OCI-LY1 (cell line): ENCODE measurements around the gene MKI67.

Experiments used
- H2AFZ ChIP-seq: fragments of 200-600 bp; sonication (generic), shearing (Covaris generic); 2 replicates; pipeline ENCODE4 v1.6.0; 2014; ENCODE audit warnings: antibody characterized with exemption, mild to moderate bottlenecking, low read length
- H3F3A ChIP-seq: fragments of 200-600 bp; sonication (generic), shearing (Covaris generic); 2 replicates; pipeline ENCODE4 v1.6.0; 2014; ENCODE audit warnings: mild to moderate bottlenecking, antibody characterized with exemption, low read length, moderate library complexity; ENCODE audit not compliant: insufficient read depth
- H3K27ac ChIP-seq: fragments of 200-600 bp; sonication (generic); 2 replicates; pipeline ENCODE4 v1.5.1; 2014; ENCODE audit warnings: low read length, mixed run types, mild to moderate bottlenecking, low read depth; ENCODE audit not compliant: poor library complexity, severe bottlenecking
- H3K27me3 ChIP-seq: fragments of 200-600 bp; sonication (generic); 2 replicates; pipeline ENCODE4 v1.6.0; 2014; ENCODE audit warnings: antibody characterized with exemption, mild to moderate bottlenecking, low read length, moderate library complexity; ENCODE audit not compliant: insufficient read depth
- H3K36me3 ChIP-seq: fragments of 200-600 bp; sonication (generic); 2 replicates; pipeline ENCODE4 v1.6.1; 2014; ENCODE audit warnings: mild to moderate bottlenecking, antibody characterized with exemption, low read length, moderate library complexity, mixed read lengths; ENCODE audit not compliant: insufficient read depth
- H3K4me1 ChIP-seq: fragments of 200-600 bp; sonication (generic); 2 replicates; pipeline ENCODE4 v1.5.1; 2014; ENCODE audit warnings: mild to moderate bottlenecking, low read length, moderate library complexity; ENCODE audit not compliant: insufficient read depth, severe bottlenecking
- H3K4me2 ChIP-seq: fragments of 200-600 bp; sonication (generic), shearing (Covaris generic); 2 replicates; pipeline ENCODE4 v1.6.1; 2014; ENCODE audit warnings: low read length
- H3K4me3 ChIP-seq: fragments of 200-600 bp; sonication (generic); 2 replicates; pipeline ENCODE4 v1.5.1; 2014; ENCODE audit warnings: low read length, low read depth, mild to moderate bottlenecking, mixed read lengths; ENCODE audit not compliant: poor library complexity, severe bottlenecking
- H3K79me2 ChIP-seq: fragments of 200-600 bp; shearing (Covaris generic); 2 replicates; pipeline ENCODE4 v1.6.1; 2016; ENCODE audit warnings: mixed run types, low read length, mixed read lengths; ENCODE audit not compliant: insufficient read depth
- H3K9ac ChIP-seq: fragments of 200-600 bp; sonication (generic), shearing (Covaris generic); 2 replicates; pipeline ENCODE4 v1.6.1; 2014; ENCODE audit warnings: mild to moderate bottlenecking, low read length, mixed read lengths
- H3K9me2 ChIP-seq: fragments of 200-600 bp; sonication (generic), shearing (Covaris generic); 2 replicates; pipeline ENCODE4 v1.6.1; 2014; ENCODE audit warnings: low read depth, mild to moderate bottlenecking, low read length, mixed read lengths
- H3K9me3 ChIP-seq: fragments of 200-600 bp; shearing (Covaris generic); 2 replicates; pipeline ENCODE4 v1.6.1; 2014; ENCODE audit warnings: low read length, mixed read lengths
- H4K20me1 ChIP-seq: fragments of 200-600 bp; sonication (generic), shearing (Covaris generic); 2 replicates; pipeline ENCODE4 v1.6.0; 2016; ENCODE audit warnings: mild to moderate bottlenecking, low read length; ENCODE audit not compliant: insufficient read depth
- CTCF ChIP-seq: fragments of 200-600 bp; sonication (generic), shearing (Covaris generic); IDR thresholded peaks from 2 replicates; pipeline ENCODE4 v1.5.1; 2017; ENCODE audit warnings: mild to moderate bottlenecking, antibody characterized with exemption, low read length, moderate library complexity, mixed read lengths
- EZH2 ChIP-seq: fragments of 200-600 bp; sonication (generic), shearing (Covaris generic); IDR thresholded peaks from 2 replicates; pipeline ENCODE4 v1.8.0; 2017; ENCODE audit warnings: borderline replicate concordance, mixed run types, mild to moderate bottlenecking, antibody characterized with exemption, low read length, moderate library complexity, mixed read lengths

MKI67 gene

GRCh38 chr10:128071417-128071782, 54.8 kb downstream of the MKI67 start:
- peaks cover 12% of the 10 kb centered on the region for H3K4me1 ChIP-seq
- H3K27ac ChIP-seq, result no peak overlapping the region
- no peaks in the 10 kb centered on the region for H3F3A ChIP-seq
- no peaks in the 10 kb centered on the region for H3K9me2 ChIP-seq
- H3K4me2 ChIP-seq, result no peak overlapping the region
- TF ChIP-seq EZH2 (no peak), CTCF (no peak)
- H2AFZ ChIP-seq, result no peak overlapping the region
- H3K79me2 ChIP-seq, result no peaks in the 10 kb centered on the region
- H3K9ac ChIP-seq, result no peak overlapping the region
- peaks cover 62% of the 10 kb centered on the region for H3K36me3 ChIP-seq
- H3K9me3 ChIP-seq, result no peaks in the 10 kb centered on the region
- H4K20me1 ChIP-seq, result no peaks in the 10 kb centered on the region
- H3K4me3 ChIP-seq, result no peak overlapping the region
- H3K27me3 ChIP-seq, result no peaks in the 10 kb centered on the region

DNA sequence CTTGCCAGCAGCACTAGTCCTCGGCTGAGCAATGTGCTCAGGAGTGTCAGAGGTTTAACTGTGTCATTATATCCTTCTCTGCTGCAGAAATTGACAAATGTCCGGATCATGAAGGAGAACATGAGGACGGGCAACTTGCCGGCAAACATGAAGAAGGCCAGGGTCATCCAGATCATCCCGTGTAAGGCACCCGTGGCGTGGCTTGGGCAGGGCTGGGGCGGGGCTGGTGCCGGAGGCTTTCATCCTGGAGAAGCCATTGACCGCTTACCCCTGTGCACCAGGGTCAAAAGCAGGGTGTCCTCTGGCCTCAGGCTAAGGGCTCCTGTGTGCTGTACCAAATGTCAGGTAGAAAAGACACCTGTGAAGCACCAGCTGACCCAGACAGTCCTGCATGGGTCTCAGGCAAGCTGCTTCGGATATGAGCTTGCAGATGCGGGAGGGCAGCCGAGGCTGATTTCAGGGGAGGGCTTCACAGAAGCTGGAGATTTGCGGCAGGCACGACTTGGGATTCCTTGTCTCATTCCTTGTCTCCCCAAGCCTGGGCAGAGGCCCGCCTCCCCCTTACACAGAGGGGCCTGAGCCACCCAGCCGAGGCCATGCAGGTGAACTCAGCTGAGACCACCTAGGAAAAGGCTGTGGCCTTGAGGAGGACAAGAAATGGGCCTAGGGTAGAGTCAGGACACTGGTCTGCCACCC, 55.4 kb downstream of the MKI67 start:
- H3K4me3 ChIP-seq, result no peak overlapping the region
- TF ChIP-seq CTCF (no peak), EZH2 (no peak)
- no peaks in the 10 kb centered on the region for H3K9me3 ChIP-seq
- no peak overlapping the region for H3K4me2 ChIP-seq
- no peaks in the 10 kb centered on the region for H3K27me3 ChIP-seq
- H2AFZ ChIP-seq, result no peak overlapping the region
- no peaks in the 10 kb centered on the region for H3F3A ChIP-seq
- no peak overlapping the region for H3K27ac ChIP-seq
- no peak overlapping the region for H3K9ac ChIP-seq
- H4K20me1 ChIP-seq, result no peaks in the 10 kb centered on the region
- no peaks in the 10 kb centered on the region for H3K9me2 ChIP-seq
- peaks cover 12% of the 10 kb centered on the region for H3K4me1 ChIP-seq
- peaks cover 62% of the 10 kb centered on the region for H3K36me3 ChIP-seq
- no peaks in the 10 kb centered on the region for H3K79me2 ChIP-seq

DNA sequence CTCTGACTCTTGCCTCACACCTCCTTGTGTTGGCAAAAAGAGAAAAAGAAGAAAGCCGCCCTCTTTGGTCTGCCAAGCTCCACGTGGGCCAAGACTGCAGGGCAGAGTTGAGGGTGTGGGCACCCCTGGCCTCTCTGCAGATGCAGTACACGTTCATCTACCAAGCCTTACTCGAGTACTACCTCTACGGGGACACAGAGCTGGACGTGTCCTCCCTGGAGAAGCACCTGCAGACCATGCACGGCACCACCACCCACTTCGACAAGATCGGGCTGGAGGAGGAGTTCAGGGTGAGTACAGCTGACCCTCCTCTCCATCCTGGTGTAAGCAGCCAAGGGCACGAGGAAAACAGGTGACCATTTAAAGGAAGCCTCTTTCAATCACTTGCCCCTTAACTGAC, 56.1 kb downstream of the MKI67 start:
- Histone ChIP-seq H3K9me3 (no peaks in the 10 kb centered on the region), H3K4me2 (no peak overlapping the region), H3K27ac (no peak overlapping the region), H3K36me3 (peaks cover 63% of the 10 kb centered on the region), H3K79me2 (no peaks in the 10 kb centered on the region), H3K4me3 (no peak overlapping the region), H3K4me1 (peaks cover 17% of the 10 kb centered on the region), H3K9ac (no peak overlapping the region), H3K9me2 (no peaks in the 10 kb centered on the region), H3F3A (no peaks in the 10 kb centered on the region), H3K27me3 (no peaks in the 10 kb centered on the region), H2AFZ (no peak overlapping the region), H4K20me1 (no peaks in the 10 kb centered on the region)
- no peak for TF ChIP-seq CTCF
- TF ChIP-seq EZH2, result no peak
